AG08396 (cell line): ENCODE measurements around the gene NRTN.
"Not testable (repeated sequence)": the region's sequence is repeated elsewhere in the genome, so short reads cannot be mapped to it uniquely, and the experiment has no call there.

Experiments used
- DNase-seq: peaks from one replicate; pipeline ENCODE4 v3.0.0; 2012; ENCODE audit warnings: low spot score, mixed read lengths

Gene NRTN

GRCh38 chr19:5804516-5805461, at the start of gene NRTN:
NRTN (plus strand) TSS chr19:5805067; CDS start chr19:5824166, 19,099 bp downstream.
- DNase-seq = peak; percentile 68

GRCh38 chr19:5762608-5763217, 42.2 kb upstream of the NRTN start:
- no peak for DNase-seq

- DNase-seq = no peak
Measured at GRCh38 chr19:5765220-5765619, 39.6 kb upstream of the NRTN start.

GRCh38 chr19:5767949-5768348, 36.9 kb upstream of the NRTN start:
- DNase-seq = no peak

- no peak for DNase-seq
Measured at GRCh38 chr19:5772416-5772815, 32.5 kb upstream of the NRTN start.

- DNase-seq = no peak
Measured at GRCh38 chr19:5773276-5773675, 31.6 kb upstream of the NRTN start.

- DNase-seq = no peak
Measured at GRCh38 chr19:5774921-5775320, 29.9 kb upstream of the NRTN start.

GRCh38 chr19:5775668-5776309, 29.1 kb upstream of the NRTN start:
- DNase-seq = no peak

GRCh38 chr19:5778402-5778801, 26.5 kb upstream of the NRTN start:
- no peak for DNase-seq

GRCh38 chr19:5780916-5781315, 24.0 kb upstream of the NRTN start:
- not testable (repeated sequence) for DNase-seq

GRCh38 chr19:5782322-5782721, 22.5 kb upstream of the NRTN start:
- DNase-seq = no peak

GRCh38 chr19:5782945-5783919, 21.6 kb upstream of the NRTN start:
- no peak for DNase-seq

GRCh38 chr19:5784581-5785147, 20.2 kb upstream of the NRTN start, which contains the start of gene PRR22:
PRR22 (minus strand) TSS chr19:5784746; CDS start chr19:5784660, 86 bp downstream.
- DNase-seq = no peak

GRCh38 chr19:5785423-5785822, 19.4 kb upstream of the NRTN start:
- no peak for DNase-seq

- no peak for DNase-seq
Measured at GRCh38 chr19:5786593-5787408, 18.1 kb upstream of the NRTN start.

GRCh38 chr19:5787409-5788182, 17.3 kb upstream of the NRTN start:
- no peak for DNase-seq

GRCh38 chr19:5788422-5788821, 16.4 kb upstream of the NRTN start:
- no peak for DNase-seq

- no peak for DNase-seq
Measured at GRCh38 chr19:5789351-5789761, 15.5 kb upstream of the NRTN start.

GRCh38 chr19:5789886-5790558, 14.8 kb upstream of the NRTN start:
- DNase-seq = no peak
